Measurements from ENCODE around the gene TMTC1. TPM values are rescaled to one million over a fixed set of nuclear protein-coding genes. Genes with fewer than 3 reads are reported as not detected.

The TMTC1 gene
- total and polyA plus RNA-seq, 9 of the 15 experiments (the other 6 are each of a cell fraction or from before 2014, with no cell fraction given), result under 0.01 to 0.18 (median 0.06) TPM; not detected in 2

DNA sequence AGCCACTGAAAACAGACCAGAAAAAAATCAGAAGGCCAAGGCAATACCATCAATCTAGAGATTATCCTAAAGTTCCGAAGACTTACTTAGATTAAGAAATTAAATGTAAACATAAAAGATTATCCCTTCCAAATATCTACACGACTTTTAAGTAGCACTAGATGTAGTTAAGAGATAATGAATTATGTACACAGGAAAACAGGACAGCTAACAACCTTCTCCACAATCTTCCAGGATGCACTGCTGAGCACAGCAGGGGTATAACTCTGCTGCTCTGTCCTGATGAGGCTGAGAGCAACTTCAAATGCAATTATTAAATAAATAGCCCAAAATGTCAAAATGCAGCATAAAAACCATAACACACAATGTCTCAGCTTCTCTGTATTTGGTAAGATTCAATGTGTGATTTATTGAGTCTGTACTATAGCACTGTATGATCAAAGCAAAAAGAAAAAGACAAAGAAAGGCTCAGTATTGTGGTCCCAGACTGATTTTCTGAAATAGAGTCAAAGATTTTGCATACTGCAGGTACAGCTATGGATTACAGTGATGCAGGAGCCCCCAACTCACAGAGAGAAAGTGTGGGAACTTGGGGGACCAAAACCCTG lies 56.9 kb downstream of the TMTC1 start:
- no TSS peak for BruUV-seq (replicated peaks)
- DNase-seq (ENCODE audit: extremely low read depth in 1 of 4, low spot score in 3 of 4) (no peak), FAIRE-seq (no peak), ATAC-seq (no peak)
- TF ChIP-seq ZNF766 (CRISPR knock-in tag; conservative IDR thresholded peaks at IDR 0.05) (no peak), SMAD1 (IDR thresholded peaks at IDR 0.05; ENCODE audit: low read depth, low read length, partially characterized antibody) (no peak), NONO (IDR thresholded peaks at IDR 0.05; ENCODE audit: low read depth in 2 of 2, low read length in 1 of 2) (no peak), HDAC2 (IDR thresholded peaks at IDR 0.05) (no peak), NR2C1 (IDR thresholded peaks at IDR 0.05) (no peak), NR2C1 (tag; IDR thresholded peaks at IDR 0.05) (no peak), PRPF4 (IDR thresholded peaks at IDR 0.05; ENCODE audit: insufficient read depth, low read depth, low read length, poor library complexity, severe bottlenecking) (no peak), THRAP3 (IDR thresholded peaks at IDR 0.05; ENCODE audit: borderline replicate concordance) (no peak), ADNP (tag; IDR thresholded peaks at IDR 0.05) (no peak)
- TF ChIP-seq, protein P1, sequence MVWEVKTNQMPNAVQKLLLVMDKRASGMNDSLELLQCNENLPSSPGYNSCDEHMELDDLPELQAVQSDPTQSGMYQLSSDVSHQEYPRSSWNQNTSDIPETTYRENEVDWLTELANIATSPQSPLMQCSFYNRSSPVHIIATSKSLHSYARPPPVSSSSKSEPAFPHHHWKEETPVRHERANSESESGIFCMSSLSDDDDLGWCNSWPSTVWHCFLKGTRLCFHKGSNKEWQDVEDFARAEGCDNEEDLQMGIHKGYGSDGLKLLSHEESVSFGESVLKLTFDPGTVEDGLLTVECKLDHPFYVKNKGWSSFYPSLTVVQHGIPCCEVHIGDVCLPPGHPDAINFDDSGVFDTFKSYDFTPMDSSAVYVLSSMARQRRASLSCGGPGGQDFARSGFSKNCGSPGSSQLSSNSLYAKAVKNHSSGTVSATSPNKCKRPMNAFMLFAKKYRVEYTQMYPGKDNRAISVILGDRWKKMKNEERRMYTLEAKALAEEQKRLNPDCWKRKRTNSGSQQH (CRISPR knock-in tag; IDR thresholded peaks at IDR 0.05), result no peak
- TF ChIP-seq, protein P2, sequence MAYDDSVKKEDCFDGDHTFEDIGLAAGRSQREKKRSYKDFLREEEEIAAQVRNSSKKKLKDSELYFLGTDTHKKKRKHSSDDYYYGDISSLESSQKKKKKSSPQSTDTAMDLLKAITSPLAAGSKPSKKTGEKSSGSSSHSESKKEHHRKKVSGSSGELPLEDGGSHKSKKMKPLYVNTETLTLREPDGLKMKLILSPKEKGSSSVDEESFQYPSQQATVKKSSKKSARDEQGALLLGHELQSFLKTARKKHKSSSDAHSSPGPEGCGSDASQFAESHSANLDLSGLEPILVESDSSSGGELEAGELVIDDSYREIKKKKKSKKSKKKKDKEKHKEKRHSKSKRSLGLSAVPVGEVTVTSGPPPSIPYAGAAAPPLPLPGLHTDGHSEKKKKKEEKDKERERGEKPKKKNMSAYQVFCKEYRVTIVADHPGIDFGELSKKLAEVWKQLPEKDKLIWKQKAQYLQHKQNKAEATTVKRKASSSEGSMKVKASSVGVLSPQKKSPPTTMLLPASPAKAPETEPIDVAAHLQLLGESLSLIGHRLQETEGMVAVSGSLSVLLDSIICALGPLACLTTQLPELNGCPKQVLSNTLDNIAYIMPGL (CRISPR knock-in tag; IDR thresholded peaks at IDR 0.05), result no peak
- Histone ChIP-seq H3K79me2 (ENCODE audit: control insufficient read depth, insufficient read depth, low read length) (no peaks in the 10 kb centered on the region), H3K9ac (ENCODE audit: insufficient read depth in 1 of 2, low read depth in 2 of 2, low read length in 2 of 2) (no peak overlapping the region), H3K36me3 (ENCODE audit: control insufficient read depth, insufficient read depth, low read length) (no peaks in the 10 kb centered on the region), H3K27ac (ENCODE audit: extremely low read depth, low read depth, low read length) (no peak overlapping the region), H4K20me1 (replicated peaks; ENCODE audit: control insufficient read depth, insufficient read depth, low read length) (no peaks in the 10 kb centered on the region), H3K9me3 (replicated peaks; ENCODE audit: control insufficient read depth, insufficient read depth, low read depth, low read length) (no peaks in the 10 kb centered on the region), H3K9me1 (ENCODE audit: control insufficient read depth, insufficient read depth, low read length) (no peaks in the 10 kb centered on the region), H3K4me3 (no peak overlapping the region), H2AFZ (ENCODE audit: low read depth, low read length) (no peak overlapping the region), H3K27me3 (ENCODE audit: control insufficient read depth in 2 of 2, insufficient read depth in 2 of 2, low read length in 2 of 2) (0 out of 5 replicates have a peak, but pooled peaks cover 0 to 4% of the 10 kb centered on the region in 2 experiments), H3K4me2 (ENCODE audit: insufficient read depth, low read length) (no peak overlapping the region), H3K4me1 (replicated peaks in 1 of 2; ENCODE audit: control insufficient read depth in 2 of 2, insufficient read depth in 2 of 2, low read length in 2 of 2) (no peaks in the 10 kb centered on the region)
- intact Hi-C loops (cut with micrococcal nuclease), result no loop called here
- CTCF ChIA-PET (ENCODE audit: low intra/inter-chr PET ratio), result no interaction called here
- POLR2A ChIA-PET, result interaction anchor here (1.2 to 1.5 kb wide), 2 partner anchors 8 to 15 kb away, joined by 3 to 4 read pairs; no protein-coding TSS in a partner anchor
- 0% methylated on average over 2 of the region's 2 CpGs for WGBS (ENCODE audit: insufficient coverage, low coverage, missing lambda C conversion rate)
- in situ Hi-C loops (cut with MboI), result no loop called here

Measured in K562 (cell line).